Left ventricle myocardium inferior (tissue), 1 donor: ENCODE results near the gene CRADD. TPM values are rescaled to one million over a fixed set of nuclear protein-coding genes. Genes with fewer than 3 reads are reported as not detected.

Experiments
- DNase-seq: peaks from one replicate; pipeline ENCODE4 v3.0.0-alpha.2; 2020
- H3K27ac ChIP-seq: fragments of 200-600 bp; replicated peaks from 2 replicates; pipeline ENCODE4 v1.8.0; 2021
- H3K27me3 ChIP-seq: fragments of 200-600 bp; 2 replicates; pipeline ENCODE4 v1.8.0; 2021; ENCODE audit warnings: low read depth
- H3K36me3 ChIP-seq: fragments of 200-600 bp; 2 replicates; pipeline ENCODE4 v1.8.0; 2021
- H3K4me1 ChIP-seq: fragments of 200-600 bp; 2 replicates; pipeline ENCODE4 v1.8.0; 2021
- H3K4me3 ChIP-seq: fragments of 200-600 bp; 2 replicates; pipeline ENCODE4 v1.8.0; 2021; ENCODE audit warnings: mild to moderate bottlenecking, moderate library complexity
- H3K9me3 ChIP-seq: fragments of 200-600 bp; replicated peaks from 2 replicates; pipeline ENCODE4 v1.8.0; 2021
- intact Hi-C: fragments of 100-400 bp; cut with micrococcal nuclease; formaldehyde crosslinking; loops from one replicate; pipeline ENCODE4 v1.11.0; 2022
- total RNA-seq: library from RNA; stranded (reverse); fragmentation: NEBNext Ultra II Directional; extraction: Animal tissue kit (Norgen Biotek cat#: 25700); gene quantifications from one replicate; pipeline ENCODE4 v1.2.1, GENCODE V29; 2021
- TF ChIP-seq, protein P1 (sequence below): fragments of 200-600 bp; IDR thresholded peaks from 2 replicates; pipeline ENCODE4 v1.8.0; 2021; ENCODE audit warnings: antibody characterized with exemption, mild to moderate bottlenecking, borderline replicate concordance
- donor health status: DM: no; HTN: yes; CAD: no; lungs with severe emphysema.

CRADD gene
- total RNA-seq, 1 donor from 2014 or later: 46.4 TPM

DNA sequence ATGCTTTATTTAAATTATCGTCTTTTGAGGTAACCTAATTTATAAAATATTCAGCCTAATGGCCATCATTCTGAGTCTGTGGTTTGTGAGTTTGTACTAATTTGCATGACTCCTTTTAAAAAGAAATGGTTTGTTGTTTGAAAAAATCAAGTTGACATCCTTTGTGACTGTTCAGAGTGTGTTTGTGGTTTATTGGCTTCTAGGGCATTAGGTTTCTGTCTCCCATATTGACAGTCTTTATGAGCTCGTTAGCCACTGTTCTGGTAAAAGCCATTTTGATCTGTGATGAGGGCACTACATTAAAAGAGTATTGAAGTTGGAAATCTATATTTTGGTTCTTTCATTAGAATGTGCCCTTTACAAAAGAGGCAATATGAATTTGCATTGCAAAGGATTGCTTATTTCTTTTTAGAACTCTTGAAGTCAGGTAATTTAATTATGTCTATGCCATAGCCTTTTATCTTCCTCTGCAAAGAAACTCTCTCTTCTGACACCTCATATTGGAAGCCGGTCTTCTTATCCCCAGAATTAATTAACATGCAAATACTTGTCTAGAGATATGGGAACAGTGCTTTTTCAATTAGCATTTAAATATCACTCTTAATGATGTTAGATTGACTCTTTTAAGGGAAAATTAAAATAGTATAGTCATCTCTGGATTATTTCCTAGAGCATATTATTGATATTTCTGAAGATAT is 95.0 kb downstream of the CRADD start:
- Histone ChIP-seq H3K27ac (no peak overlapping the region), H3K4me1 (peaks cover 54% of the 10 kb centered on the region), H3K4me3 (no peak overlapping the region), H3K27me3 (no peaks in the 10 kb centered on the region), H3K9me3 (no peaks in the 10 kb centered on the region), H3K36me3 (no peaks in the 10 kb centered on the region)
- TF ChIP-seq, protein P1, sequence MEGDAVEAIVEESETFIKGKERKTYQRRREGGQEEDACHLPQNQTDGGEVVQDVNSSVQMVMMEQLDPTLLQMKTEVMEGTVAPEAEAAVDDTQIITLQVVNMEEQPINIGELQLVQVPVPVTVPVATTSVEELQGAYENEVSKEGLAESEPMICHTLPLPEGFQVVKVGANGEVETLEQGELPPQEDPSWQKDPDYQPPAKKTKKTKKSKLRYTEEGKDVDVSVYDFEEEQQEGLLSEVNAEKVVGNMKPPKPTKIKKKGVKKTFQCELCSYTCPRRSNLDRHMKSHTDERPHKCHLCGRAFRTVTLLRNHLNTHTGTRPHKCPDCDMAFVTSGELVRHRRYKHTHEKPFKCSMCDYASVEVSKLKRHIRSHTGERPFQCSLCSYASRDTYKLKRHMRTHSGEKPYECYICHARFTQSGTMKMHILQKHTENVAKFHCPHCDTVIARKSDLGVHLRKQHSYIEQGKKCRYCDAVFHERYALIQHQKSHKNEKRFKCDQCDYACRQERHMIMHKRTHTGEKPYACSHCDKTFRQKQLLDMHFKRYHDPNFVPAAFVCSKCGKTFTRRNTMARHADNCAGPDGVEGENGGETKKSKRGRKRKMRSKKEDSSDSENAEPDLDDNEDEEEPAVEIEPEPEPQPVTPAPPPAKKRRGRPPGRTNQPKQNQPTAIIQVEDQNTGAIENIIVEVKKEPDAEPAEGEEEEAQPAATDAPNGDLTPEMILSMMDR: no peak
- intact Hi-C loops: no loop called here
- DNase-seq: no peak

DNA sequence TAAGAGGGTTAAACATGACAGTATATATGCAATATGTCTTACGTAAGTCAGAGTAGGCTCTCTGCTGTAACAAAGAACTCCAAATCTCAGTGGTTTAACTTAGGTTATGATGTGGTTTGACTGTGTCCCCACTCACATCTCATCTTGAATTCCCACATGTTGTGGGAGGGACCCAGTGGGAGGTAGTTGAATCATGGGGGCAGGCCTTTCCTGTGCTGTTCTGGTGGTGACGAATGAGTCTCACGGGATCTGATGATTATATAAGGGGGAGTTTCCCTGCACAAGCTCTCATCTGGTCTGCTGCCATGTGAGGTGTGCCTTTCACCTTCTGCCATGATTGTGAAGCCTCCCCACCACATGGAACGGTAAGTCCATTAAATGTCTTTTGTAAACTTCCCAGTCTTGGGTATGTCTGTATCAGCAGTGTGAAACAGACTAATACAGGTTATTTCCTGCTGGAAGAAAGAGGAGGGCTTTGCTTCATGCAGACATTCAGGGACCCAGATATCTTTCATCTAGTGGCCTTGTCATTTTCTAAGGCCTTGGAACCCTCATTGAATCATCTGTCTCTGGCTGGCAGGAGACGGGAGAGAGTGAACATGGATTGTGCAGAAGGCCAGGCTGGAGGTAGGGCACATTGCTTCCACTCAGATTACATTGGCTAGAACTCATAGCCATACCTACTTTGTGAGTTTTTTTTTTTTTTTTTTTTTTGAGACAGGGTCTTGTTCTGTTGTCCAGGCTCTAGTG is 96.1 kb downstream of the CRADD start:
- Histone ChIP-seq H3K4me1 (peaks cover 54% of the 10 kb centered on the region), H3K27me3 (no peaks in the 10 kb centered on the region), H3K4me3 (no peak overlapping the region), H3K9me3 (no peaks in the 10 kb centered on the region), H3K27ac (peak overlapping the region; percentile 13), H3K36me3 (no peaks in the 10 kb centered on the region)
- DNase-seq: no peak
- intact Hi-C loops: no loop called here
- TF ChIP-seq, protein P1: no peak

DNA sequence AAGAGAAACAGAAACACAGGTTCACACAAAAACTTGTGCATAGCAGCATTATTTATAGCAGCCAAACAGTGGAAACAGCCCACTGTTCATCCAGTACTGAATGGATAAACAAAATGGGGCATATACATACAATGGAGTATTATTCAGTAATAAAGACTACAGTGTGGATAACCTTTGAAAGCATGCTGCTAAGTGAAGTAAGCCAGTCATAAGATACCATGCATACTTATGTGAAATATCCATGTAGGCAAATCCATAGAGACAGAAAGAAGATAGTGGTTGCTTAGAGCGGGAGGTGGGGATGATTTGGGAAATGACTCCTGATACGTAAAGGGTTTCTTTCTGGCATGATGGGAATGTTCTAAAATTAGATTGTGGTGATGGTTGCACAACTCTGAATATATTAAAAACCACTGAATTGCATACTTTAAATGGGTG is 99.4 kb downstream of the CRADD start:
- peak overlapping the region; percentile 92 for H3K27ac ChIP-seq
- TF ChIP-seq, protein P1: no peak
- no peaks in the 10 kb centered on the region for H3K36me3 ChIP-seq
- H3K9me3 ChIP-seq: no peaks in the 10 kb centered on the region
- H3K4me3 ChIP-seq: peak overlapping the region; percentile 32
- intact Hi-C loops: no loop called here
- no peaks in the 10 kb centered on the region for H3K27me3 ChIP-seq
- DNase-seq: no peak
- peaks cover 74% of the 10 kb centered on the region for H3K4me1 ChIP-seq

DNA sequence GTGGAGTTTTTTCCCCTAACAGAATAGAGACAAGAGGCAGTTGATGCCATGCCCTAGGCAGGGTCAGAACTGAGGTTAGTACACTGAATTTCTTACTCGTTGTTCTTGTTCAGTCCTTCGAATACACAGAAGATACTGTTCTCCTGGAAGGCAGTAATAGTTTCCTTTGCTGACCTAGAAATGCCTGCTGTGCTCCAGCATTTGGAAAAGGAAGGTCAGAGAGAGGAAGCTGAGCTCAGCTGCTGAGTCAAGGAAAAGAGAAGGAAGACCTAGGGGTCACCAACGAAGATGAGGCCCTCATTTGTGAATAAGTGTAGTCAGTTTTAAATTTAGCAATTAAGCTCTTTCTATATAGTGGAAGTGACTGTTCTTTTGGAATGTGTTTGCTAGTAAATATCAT is 100.1 kb downstream of the CRADD start:
- Histone ChIP-seq H3K9me3 (no peaks in the 10 kb centered on the region), H3K4me3 (peak overlapping the region; percentile 32), H3K36me3 (no peaks in the 10 kb centered on the region), H3K27ac (peak overlapping the region; percentile 92), H3K4me1 (peaks cover 72% of the 10 kb centered on the region), H3K27me3 (no peaks in the 10 kb centered on the region)
- TF ChIP-seq, protein P1: no peak
- intact Hi-C loops: no loop called here
- no peak for DNase-seq

DNA sequence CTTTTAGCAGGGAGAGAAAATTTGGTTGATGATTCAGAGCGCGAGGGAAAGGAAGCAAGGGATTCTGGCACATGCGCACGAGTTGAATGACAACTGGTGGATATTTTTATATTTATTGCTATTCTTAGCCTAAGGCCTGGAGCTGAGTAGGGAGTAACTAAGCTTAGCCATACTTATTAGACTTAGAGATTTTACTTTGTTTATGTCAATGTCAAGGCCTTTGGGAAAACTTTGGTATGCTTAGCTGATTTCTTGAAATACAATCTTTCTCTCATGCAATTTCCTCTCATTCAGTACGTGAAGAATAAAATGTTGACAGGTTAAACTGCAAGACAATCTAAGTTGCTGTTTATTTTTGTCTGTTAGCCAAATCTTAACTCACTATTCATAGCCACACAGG is 101.1 kb downstream of the CRADD start:
- Histone ChIP-seq H3K4me3 (peak overlapping the region; percentile 32), H3K9me3 (no peaks in the 10 kb centered on the region), H3K27ac (peak overlapping the region; percentile 92), H3K27me3 (no peaks in the 10 kb centered on the region), H3K36me3 (no peaks in the 10 kb centered on the region), H3K4me1 (peaks cover 72% of the 10 kb centered on the region)
- peak; percentile 60 for DNase-seq
- intact Hi-C loops: no loop called here
- TF ChIP-seq, protein P1: no peak
